ENCODE results near the gene IL18RAP.

Gene IL18RAP

DNA sequence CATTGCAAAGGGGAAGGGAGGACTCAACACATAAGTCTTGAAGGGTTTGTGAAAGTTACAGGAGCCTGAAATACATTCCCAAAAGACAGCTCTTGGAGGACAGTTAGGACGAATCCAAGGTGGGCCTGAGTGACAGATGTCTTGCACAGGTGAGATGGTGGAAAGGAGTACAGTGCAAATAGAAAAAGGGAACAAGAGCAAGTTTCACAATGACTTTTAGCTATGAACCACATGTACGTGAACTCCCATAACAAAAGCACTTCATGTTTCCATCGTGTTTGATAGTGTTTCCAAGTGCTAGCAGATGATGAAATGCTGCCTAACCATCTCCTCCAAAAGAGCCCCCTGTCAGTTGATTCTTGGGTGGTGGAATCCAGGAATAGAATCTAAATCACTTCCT lies 1.8 kb downstream of the IL18RAP start:
- peak; percentile 83 for DNase-seq

DNA sequence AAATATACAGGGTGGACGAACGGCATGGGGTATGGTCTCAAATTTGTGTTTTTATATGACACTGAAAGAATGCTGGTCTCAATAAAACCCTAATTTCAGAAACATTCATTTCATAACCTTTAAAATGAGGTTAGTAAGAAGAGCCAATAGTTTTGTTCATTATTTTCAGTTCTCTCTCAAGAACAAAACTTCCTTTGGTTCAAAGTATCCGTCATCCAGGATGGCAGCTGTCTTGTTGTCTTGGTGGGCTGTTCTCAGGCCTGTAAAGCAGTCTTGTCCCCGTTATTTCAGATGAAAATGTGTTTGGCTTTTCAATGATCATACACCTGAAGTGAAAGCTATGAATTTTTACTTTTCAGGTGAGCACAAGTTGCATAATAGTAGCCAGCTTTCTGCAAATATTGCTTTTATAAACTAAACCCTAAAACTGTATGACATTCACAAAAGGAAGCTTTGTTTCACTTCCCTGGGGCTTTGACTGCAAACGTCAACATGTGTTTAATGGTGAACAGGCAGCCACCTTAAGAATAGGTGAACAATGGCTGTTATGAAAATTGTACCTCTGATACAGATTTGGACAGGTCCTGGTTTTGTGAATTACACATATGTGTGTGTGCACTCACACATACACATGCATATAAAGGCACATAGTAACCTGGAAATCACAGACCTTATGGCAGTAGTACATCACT lies 2.6 kb downstream of the IL18RAP start:
- DNase-seq, result no peak

DNA sequence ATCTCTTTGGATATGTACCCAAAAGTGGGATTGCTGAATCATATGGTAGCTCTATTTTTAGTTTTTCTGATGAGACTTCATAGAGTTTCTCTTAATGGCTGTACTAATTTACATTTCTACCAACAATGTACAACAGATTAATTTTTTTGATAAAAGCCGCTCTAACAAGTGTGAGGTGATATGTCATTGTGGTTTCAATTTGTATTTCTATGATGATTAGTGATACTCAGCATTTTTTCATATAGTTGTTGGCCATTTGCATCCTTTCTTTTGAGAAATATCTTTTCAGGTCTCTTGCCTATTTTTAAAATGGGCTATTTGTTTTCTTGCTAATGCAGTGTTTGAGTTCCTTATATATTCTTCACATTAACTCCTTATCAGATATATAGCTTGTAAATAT lies 4.3 kb downstream of the IL18RAP start:
- no peak for DNase-seq

DNA sequence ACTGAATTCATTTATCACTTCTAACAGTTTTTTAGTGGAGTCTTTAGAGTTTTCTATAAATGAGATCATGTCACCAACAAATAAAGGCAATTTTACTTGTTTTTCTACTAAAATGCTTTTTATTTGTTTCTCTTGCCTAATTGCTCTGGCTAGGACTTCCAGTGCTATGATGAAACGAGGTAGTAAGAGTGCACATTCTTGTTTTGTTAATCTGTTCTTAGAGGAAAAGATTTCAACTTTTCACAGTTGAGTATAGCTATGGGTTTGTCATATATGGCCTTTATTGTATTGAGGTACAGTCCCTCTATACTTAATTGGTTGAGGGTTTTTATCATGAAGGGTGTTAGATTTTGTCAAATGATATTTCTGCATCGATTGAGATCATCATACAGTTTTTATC lies 5.6 kb downstream of the IL18RAP start:
- DNase-seq, result no peak

DNA sequence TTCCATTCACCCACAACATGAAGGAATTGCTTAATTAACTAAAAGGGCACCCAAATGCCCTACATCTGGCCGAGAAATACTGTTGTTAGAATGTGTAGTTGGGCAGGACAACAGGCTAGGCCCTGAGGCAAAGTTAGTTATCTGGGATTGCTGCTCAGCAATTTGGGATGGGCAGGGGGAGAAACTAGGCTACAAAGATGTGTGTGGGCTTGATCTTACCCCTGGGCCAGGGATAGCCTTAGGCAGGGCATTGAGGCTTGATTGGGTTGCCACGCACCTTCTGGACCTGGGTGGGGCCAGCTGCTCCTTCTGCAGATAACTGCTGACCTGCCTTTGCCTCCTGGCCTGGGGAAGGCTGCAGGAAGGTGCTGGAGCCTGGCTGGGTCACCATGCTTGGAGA lies 9.4 kb downstream of the IL18RAP start:
- DNase-seq, result no peak

DNA sequence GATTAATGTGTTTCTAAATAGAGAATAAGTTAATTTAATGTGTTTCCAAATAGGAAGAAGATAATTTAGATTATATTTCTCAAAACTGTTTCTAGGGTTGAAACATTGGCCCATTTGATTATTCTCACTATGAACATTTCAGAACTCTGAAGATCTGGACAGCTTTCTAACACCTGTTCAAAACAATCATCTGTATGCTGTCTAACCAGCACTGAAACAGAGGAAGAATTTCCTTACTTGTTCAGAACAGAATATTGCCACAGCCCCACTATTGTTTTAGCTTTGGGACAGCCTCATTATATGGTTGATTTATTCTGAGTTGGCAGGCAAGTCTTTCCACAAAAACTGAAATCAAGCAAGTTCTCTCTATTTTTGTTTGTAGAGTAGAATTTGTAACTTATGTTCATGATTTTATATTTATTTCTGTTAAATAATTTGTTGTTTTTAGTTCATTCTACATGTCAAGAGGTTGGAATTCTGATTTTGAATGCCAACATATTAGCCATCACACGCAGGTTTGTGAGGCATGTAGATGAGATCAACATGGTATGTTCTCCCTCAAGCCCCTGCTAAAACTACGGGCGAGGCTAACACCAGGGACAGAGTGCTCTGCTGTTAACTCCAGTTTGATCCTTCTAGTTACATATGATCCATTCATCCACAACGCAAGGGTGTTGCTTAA lies 11.2 kb downstream of the IL18RAP start:
- no peak for DNase-seq

DNA sequence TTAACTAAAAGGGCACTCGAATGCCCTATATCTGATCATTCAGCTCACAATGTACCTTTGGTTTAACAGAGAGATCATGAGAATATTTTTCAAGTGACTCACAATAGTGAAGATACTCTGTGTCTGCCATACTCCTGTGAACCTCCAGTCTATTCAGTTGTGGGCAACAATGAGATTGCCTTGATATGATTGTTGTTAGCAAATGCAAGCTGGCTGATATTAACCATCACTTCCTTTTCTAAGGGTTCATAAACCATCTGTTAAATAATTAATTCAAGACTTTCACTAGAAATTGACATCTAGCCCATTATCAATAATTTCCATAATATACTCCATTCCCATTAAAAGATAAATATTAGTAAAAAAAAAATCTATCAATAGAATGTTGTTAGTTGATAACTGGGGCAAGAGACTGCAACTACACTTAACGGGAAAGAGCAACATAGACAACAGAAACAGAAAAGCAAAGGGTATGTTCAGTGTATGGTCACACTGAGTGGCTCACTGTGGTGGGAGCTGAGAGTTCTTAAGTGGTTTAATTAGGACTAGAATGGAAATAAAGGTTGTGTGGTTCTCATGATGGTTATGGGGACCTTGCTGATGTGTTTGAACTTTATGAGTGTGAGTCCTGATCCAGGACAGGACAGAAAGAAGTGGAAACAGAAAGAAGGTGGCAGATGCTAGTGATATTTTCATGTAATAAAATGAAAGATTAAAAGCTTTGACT lies 11.9 kb downstream of the IL18RAP start:
- no peak for DNase-seq

DNA sequence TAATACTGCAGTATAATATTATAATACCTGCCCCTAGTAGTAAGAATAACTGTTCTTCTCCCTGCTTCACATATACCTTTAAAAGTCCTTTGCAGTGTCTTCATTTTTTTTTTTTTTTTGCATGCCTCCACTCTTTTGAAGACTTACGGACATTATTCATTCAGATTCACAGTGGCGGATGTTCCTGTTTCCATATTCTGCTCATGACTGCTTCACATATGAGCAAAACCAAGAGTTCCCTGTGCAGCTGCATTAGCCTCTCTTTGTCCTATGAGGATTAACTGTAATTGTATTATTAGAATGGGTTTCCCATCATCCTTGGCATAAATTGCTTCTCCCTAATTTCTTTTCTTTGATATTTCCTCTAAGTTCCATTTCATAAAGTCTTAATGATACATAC lies 12.8 kb downstream of the IL18RAP start:
- DNase-seq, result no peak

DNA sequence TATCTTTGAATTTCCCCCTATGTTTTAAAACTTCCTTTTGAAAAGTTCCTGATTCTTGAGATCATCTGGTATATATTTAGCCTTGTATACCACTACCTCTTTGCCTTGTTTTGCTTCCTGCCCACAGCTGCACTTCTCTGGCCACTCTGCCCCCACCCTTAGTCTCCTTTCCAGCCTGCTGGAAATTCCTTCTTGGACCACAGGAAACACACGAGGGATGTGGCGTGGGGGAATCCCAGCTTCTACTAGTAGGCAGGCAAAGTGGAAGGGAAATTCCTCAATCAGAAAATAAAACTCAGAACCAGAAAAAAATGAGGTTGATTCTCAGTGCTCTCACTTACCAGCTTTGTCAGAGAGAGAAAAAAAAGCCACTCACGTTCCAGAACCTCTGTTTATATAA lies 13.4 kb downstream of the IL18RAP start:
- DNase-seq, result no peak

DNA sequence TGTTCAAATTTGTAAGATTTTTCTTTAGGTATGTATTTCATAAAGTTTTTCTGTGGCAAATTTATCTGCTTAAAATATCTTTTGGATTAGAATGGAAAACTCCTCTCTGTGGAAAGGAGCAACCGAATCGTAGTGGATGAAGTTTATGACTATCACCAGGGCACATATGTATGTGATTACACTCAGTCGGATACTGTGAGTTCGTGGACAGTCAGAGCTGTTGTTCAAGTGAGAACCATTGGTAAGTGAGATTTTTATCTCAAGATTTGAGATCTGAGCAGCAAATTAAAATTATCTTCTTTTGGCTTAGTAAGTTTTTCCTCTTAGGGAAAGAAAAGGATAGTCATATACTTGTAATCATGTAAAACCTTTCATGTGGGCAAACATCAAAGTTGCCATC lies 14.2 kb downstream of the IL18RAP start:
- no peak for DNase-seq

DNA sequence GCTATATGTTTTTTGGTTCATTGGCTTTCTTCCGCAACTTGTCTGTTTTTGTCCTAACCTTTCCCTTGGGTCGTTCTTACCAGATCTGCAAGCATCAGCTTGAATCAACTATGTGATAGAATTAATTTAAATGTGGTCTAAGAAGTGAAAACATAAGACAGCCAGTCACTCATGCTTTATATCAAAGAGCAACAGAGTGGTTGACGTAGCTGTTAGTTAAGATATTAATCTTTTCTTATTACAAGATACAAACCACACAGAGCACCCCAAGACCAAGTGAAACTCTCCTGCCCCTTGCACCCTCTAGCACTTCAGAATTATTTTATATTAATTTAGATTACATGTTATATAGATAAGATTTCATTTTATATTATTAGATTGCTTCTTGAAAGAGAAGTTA lies 15.2 kb downstream of the IL18RAP start:
- no peak for DNase-seq

DNA sequence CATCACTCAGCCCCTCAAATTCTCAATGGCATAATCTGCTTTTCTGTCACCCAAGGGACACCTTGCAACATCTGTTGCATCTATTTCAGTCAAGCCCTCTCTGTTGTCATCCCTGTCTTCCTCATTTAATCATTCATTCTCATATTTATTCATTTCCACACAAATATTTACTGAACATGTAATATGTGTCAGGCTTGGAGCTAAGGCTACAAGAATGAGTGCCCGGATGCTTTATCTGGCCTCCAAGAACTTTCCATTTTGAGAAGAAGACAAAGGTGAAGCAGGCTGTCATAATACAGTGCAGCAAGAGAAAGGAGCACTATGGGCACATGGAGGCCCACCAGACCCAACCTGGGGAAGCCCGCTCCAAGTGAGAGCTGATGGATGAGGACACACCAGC lies 15.6 kb downstream of the IL18RAP start:
- DNase-seq, result no peak

DNA sequence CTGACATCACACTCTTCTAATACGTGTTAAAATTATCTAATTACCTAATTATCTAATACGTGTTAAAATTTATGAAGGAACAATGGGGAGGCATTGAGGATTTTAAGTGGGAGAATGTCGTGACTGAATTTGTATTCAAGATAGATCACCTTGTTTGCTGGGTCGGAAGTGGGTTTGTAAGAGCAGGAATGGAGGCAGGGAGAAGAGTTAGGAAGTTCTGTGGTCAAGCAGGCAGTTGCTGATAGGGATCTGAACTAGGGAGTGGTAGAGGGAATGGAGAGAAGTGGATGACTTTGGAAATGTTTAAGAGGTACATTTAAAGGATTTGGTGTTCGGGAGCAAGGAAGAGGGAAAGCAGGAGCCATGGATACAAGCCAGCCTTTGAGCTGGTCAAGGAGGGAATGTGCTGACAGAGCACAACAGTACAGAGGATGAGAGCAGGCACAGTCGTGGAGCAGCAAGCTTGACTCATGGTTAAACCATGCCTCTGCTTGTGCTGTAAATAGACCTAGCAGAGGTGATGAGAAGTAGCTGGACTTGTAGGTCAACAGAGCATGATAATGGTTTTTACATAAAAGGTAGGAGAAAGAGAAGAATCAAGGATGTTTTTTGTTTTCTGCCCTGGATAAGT lies 16.2 kb downstream of the IL18RAP start:
- no peak for DNase-seq

DNA sequence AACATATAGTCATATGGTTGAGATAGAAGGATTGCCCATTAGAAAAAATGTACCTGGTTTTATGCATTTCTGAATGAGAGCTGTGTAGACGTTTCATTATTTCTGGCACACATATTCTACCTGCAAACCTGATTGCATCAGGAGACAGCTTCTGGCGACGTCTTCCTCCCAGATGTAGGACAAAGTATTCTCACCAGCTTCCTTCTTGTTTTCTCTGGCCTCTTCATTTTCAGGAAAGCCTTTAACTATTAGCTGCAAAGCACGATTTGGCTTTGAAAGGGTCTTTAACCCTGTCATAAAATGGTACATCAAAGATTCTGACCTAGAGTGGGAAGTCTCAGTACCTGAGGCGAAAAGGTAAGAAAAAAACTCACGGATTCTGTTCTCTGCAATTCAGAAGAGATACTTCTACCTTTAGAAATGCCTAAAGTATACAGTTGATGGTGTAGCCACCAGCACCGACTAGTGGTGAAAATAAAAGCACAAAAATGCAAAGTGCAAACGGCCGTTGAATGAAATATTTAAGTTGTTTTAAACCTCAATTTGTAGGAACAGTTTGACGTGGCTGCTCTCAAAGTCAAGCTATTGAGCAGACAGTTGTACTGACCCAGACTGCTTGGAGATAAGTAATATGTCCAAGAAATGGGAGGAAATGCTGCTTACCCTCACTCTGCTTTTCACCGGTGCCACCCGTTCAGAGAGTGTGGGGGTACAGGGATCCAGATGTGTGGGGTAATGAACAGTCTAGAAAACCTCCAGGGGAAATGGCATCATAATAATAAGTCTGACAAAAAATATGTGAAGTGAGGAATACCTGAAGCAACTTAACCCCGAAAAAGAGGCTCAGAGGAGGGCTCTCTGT lies 20.2 kb downstream of the IL18RAP start:
- DNase-seq, result peak; percentile 65

DNA sequence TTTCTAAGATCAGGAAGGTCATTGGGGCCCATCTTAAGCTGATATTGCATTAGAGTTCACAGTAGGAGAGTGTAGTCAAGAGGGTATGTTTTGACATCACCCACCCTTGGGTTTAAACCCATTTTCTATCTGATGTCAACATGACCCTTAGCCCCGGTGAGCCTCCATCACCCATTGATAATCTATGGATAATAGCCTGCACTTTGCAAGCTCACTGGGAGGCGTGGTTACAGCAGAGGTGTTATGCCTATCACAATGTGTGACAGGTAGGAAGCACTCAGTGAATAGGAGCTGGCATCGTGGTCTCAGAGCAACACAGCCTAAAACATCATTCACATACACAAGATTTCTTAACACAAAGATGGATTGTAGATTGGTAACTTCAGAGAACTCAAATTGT lies 21.3 kb downstream of the IL18RAP start:
- no peak for DNase-seq

DNA sequence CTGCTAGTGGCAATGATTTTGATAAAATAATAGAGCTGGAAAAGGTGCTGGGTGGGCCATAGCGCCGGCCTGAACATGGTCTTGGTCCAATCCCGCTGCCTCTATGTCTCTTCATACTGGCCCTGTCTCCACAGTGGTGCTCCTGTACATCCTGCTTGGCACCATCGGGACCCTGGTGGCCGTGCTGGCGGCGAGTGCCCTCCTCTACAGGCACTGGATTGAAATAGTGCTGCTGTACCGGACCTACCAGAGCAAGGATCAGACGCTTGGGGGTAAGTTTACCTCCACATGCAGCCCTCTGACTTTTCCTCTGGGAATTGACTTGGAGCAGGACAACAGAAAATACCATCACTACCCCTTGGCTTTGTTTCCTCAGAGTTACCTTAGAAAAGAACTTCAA lies 24.0 kb downstream of the IL18RAP start:
- no peak for DNase-seq

DNA sequence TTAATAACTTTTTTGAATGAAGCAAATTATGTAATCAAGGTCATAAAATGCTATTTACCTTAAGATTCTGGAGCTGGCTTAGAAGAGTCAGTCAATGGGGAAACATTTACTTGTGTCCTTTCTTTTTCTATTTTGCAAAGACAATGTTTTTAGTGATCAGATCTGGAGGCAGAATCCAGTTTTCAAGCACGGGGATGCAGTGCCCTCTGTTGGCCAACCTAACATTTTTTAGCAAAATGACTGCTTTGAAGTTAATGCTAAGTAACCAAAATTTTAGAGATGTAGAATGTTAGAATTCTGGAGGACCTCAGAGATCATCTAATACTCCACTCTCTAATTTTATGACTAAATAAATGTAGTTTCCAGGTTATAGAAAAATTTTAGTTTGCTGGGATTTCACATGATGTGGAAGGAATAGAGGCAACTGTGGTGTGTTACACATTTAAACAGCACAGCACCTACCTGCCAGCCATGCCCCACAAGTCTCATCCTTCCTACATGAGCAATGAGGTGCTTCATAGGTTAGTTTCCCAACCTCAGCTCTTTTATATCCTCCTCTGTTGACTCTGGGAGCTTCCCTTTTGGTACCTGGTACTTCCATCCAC lies 26.5 kb downstream of the IL18RAP start:
- peak; percentile 8 for DNase-seq

DNA sequence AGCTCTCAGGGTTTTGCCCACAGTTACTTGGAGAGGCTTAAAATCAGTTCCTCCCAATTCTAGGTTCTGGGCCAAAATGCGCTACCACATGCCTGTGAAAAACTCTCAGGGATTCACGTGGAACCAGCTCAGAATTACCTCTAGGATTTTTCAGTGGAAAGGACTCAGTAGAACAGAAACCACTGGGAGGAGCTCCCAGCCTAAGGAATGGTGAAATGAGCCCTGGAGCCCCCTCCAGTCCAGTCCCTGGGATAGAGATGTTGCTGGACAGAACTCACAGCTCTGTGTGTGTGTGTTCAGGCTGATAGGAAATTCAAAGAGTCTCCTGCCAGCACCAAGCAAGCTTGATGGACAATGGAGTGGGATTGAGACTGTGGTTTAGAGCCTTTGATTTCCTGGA lies 29.0 kb downstream of the IL18RAP start:
- DNase-seq, result no peak

DNA sequence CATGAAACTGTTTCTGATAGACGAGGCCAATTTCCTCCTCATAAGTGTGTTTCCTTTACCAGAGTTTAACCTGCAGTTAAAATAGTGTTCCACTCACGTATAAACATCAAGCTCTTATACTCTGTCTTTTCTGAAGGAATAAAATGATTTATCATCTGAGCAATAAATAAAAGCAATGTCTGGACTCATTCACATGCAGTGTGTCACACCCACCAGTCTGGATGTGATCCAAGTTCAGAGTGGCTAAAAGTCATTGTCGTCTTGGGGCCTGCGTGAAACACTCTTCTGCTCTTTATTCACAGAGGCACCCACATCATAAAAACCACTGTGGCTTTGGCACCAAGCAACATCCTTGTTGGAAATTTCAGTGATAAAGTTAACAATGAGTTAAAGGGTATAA lies 30.5 kb downstream of the IL18RAP start:
- no peak for DNase-seq

DNA sequence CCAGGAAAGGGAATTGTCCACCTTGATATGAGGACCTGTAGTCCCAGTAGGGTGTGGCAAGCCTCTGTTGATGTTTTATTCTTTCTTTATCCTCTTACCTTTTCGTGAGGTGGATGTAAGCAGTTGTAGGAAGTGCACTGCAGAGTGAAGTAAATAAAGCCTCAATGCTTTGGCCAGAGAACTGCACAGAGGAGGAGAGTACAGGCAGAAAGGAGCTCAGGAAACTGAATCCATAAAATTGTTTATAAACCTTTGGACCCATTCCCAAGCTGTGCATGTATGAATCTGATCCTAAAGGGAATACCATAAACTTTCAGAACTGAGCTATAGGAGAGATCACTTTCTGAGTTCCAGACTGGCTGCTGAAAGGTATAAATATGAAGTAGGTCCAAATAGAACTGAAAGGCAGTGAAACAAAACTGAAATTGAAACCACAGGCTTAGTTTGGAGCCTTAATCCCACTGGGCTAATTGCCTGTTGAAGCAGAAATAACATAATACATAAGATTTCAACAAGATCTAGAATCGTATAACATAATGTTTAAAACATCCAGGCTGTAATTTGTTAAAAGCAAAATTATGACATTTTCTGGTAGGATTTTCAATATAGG lies 32.2 kb downstream of the IL18RAP start:
- no peak for DNase-seq

DNA sequence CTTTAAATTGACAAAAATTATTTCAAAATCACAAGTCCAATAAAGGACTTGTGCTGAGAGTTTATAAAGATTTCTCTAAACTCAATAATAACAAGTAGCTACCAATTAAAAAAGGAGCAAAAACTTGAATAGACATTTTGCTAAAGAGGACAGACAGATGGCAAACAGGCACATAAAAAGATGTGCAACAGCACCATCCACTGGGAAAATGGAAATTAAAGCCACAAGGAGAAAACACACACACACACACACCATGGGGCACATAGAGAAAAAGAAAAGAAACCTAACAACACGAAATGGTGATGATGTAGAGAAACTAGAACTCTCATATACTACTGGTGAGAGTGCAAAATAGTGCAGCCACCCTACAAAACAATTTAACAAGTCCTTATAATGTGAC lies 37.5 kb downstream of the IL18RAP start:
- DNase-seq, result no peak

DNA sequence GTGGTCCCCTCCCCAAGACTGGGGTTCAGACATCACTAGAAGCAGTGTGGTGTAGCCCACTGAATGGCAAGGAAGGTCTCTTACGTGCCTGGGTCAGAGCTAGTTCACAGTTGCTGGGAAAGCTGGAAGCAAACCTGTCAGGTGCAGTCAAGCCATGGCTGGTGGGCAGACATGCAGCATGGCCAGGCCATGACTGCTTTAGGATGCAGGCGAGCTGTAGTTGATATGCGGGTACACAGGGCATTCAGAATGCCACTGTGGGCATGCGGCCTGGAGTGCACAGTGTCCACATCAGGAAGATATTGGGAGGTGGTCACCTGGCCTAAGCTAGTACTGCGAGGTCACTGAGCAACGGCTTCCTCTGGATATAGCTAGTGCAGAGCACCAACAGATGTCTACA lies 38.2 kb downstream of the IL18RAP start:
- DNase-seq, result no peak
